ELR (cell line): ENCODE data around the gene SLFN12L.
"Not testable (repeated sequence)": the region's sequence is repeated elsewhere in the genome, so short reads cannot be mapped to it uniquely, and the experiment has no call there.

Experiments used
- DNase-seq: peaks from one replicate; pipeline ENCODE4 v3.0.0-alpha.2; 2015; ENCODE audit warnings: low read depth

The SLFN12L gene

GRCh38 chr17:35496451-35497290 lies 40.8 kb downstream of the SLFN12L start:
- DNase-seq: no peak

GRCh38 chr17:35493040-35493439 lies 44.4 kb downstream of the SLFN12L start:
- no peak for DNase-seq

GRCh38 chr17:35491417-35491816 lies 46.1 kb downstream of the SLFN12L start:
- DNase-seq: no peak

GRCh38 chr17:35489944-35490343 lies 47.5 kb downstream of the SLFN12L start:
- DNase-seq: no peak

- no peak for DNase-seq
These were observed 48.5 kb downstream of the SLFN12L start for GRCh38 chr17:35488991-35489390.

- DNase-seq: peak; percentile 59
These were observed 50.4 kb downstream of the SLFN12L start for GRCh38 chr17:35486920-35487732.

GRCh38 chr17:35479271-35479670 lies 58.2 kb downstream of the SLFN12L start:
- no peak for DNase-seq

GRCh38 chr17:35477248-35477647 lies 60.2 kb downstream of the SLFN12L start:
- no peak for DNase-seq

- no peak for DNase-seq
These were observed 61.1 kb downstream of the SLFN12L start for GRCh38 chr17:35476283-35476820.

- no peak for DNase-seq
These were observed 69.0 kb downstream of the SLFN12L start for GRCh38 chr17:35468475-35468874.

GRCh38 chr17:35467824-35468223 lies 69.7 kb downstream of the SLFN12L start:
- no peak for DNase-seq

GRCh38 chr17:35460354-35460851 lies 77.1 kb downstream of the SLFN12L start:
- DNase-seq: no peak

- not testable (repeated sequence) for DNase-seq
These were observed 83.4 kb downstream of the SLFN12L start for GRCh38 chr17:35454035-35454434.

- DNase-seq: no peak
These were observed 84.3 kb downstream of the SLFN12L start for GRCh38 chr17:35453171-35453570.

GRCh38 chr17:35449371-35449931 lies 88.0 kb downstream of the SLFN12L start:
- peak; percentile 19 for DNase-seq

- DNase-seq: no peak
These were observed 88.6 kb downstream of the SLFN12L start for GRCh38 chr17:35448899-35449227.

- DNase-seq: peak; percentile 69
These were observed 89.1 kb downstream of the SLFN12L start, which contains the start of gene SLFN13 for GRCh38 chr17:35448214-35448898. SLFN13 (minus strand) TSS chr17:35448766; CDS start chr17:35445680, 3,086 bp downstream.

- DNase-seq: no peak
These were observed 90.0 kb downstream of the SLFN12L start for GRCh38 chr17:35447499-35447898.

- DNase-seq: no peak
These were observed 99.0 kb downstream of the SLFN12L start for GRCh38 chr17:35438433-35438832.

- DNase-seq: peak; percentile 99
These were observed 104.2 kb downstream of the SLFN12L start for GRCh38 chr17:35433075-35433894.
